GM18861 (cell line): ENCODE data around the gene TP53AIP1.

Experiments
- ATAC-seq: cut with Tn5 transposase; IDR thresholded peaks from one replicate; pipeline ENCODE4 v1.9.1; 2021; ENCODE audit not compliant: unreplicated experiment

The TP53AIP1 gene, protein sequence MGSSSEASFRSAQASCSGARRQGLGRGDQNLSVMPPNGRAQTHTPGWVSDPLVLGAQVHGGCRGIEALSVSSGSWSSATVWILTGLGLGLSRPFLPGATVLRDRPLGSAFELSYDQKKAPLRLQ

DNA sequence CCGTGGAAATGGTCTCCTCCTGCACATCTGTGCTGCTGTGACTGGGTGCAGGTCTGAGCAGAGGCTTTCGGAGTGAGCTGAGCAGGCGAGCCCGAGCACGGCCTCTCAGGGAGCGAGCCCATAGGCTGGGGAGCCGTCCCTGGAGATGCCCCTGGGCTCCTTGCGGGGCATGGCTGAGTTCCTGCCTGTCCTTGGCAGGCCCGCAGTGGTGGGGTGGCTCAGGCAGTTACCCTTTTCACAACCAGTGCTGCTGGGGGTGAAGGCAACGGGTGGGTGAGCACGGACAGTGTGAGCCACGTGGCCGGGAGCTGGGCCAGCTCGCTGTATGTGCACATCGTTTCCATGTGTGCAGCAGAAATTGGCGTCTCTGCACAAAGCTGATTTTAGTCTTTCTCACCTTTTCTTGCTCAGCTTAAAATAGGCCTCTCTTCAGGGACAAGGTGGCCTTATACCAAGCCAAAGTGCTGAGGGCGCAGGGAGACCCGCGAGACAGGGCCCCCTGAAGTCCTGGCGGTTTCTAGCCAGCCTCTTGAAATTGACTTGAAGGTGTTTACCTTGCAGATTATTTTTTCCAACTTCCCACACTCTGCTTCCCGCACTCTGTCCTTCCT, at the start of gene TP53AIP1:
TP53AIP1 (minus strand) TSS at position 55 of the 611 bp plus-strand sequence. CDS start 5,053 bp downstream, outside the sequence.
- ATAC-seq = no peak

DNA sequence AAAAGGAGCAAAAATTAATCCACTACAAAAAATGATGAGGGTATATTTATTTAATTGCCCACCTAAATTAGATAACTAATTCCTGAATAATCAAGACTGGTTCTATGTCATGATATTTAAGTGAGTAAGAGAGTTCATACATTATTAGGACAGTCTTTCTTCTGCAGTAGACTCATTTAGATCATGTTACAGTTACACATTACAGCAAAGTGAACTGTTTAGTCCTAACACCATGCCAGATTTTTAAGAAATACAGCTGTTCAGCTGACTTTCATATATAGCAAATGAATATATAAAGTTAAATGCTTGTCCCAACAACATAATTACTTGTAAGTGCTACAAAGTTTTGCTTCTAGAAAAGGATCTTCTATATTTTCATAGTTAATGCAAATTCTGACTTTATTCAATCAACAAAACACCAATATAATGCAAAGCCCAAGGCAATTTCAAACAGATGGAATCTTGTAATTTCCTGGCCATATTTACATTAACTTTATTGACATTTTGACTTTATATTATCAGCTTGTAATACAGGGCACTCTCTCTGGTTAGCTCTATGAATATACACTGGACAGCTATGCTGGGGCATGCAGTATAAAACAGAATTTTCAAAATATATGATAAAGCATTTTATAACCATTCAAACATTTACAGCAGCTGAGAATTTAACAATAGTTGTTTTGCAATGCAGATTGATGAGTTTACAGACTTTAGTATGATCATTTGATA, 45.7 kb upstream of the TP53AIP1 start:
- ATAC-seq = no peak

DNA sequence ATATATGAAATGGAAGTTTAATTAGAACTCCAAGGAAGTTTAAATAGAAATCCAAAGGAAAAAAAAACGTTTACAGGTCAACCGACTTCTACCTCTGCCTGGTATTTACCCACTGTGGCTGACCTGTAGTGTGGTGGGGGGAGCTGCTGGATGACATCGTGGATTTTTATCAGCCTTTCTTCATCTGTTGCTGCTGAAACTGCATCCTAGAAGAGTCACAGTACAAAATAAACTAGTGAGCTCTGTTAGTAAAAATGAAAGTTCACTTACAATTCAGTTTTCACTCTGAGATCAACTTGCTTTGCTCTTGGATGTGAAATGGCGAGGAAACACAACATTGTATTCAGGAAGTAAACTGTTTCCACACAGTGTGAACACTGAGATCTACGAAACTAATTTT, 43.2 kb upstream of the TP53AIP1 start:
- no peak for ATAC-seq

DNA sequence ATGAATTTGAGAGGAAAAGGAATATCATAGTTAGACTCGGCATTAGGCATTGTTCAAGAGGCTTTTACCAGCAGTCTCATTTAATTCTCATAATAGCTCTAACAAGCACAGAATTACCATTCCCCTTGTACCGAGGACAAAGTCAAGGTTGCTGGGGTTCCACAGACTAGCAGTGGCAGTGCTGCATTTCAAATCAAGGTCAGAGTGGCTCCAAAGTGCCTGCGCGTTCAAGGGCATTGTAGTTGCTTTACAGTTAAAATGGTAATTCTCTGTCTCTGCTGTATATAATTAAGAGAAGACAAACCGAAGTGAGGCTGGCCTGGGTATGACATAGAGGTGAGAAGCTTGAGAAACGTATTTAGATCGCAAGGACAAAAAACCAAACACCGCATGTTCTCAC, 40.4 kb upstream of the TP53AIP1 start:
- no peak for ATAC-seq

DNA sequence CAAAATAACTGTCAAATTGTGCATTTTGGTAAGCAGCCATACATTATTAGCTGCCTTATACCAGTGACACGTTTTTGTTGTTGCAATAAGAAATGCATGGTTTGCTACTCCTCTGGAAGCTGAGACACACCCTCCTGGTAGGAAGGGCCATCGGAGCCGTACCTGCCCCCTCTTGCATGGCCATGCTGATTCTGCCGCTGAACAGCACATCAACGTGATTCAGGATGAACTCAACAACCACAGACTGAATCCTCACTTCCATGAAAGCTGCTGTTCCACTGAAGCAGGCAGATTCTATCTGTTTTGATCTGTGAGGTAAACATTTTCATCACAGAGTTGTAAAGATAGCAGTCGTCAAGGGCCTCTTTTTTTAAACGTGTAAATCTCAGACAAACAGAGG, 38.6 kb upstream of the TP53AIP1 start:
- no peak for ATAC-seq

DNA sequence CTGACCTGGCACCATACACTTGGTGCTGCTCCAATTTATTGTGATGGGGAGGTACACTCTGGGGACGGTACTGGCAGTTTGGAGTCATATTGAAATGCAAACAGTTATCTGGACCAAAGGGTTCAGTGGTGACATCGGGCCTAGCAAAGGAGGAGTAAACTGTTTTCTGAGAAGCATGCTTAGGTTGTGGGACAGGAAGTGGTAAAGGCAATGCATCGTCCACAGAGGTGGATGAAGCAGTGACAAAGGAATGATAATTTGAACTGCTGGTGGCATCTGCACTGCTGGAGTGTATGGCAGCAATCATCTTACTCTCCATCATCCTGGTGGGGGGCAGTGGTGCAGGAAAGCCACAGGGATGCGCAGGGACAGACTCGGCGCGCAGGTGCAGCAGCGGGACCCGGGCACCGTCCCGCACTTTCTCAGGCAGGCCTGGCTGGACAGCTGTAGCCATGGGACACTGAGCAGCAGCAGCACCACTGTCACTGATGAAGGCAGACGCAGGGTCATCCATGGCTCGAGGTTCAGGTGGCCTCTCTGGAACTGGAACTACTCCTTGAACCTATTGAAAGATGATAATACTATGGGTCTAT, 28.0 kb upstream of the TP53AIP1 start:
- ATAC-seq = no peak

DNA sequence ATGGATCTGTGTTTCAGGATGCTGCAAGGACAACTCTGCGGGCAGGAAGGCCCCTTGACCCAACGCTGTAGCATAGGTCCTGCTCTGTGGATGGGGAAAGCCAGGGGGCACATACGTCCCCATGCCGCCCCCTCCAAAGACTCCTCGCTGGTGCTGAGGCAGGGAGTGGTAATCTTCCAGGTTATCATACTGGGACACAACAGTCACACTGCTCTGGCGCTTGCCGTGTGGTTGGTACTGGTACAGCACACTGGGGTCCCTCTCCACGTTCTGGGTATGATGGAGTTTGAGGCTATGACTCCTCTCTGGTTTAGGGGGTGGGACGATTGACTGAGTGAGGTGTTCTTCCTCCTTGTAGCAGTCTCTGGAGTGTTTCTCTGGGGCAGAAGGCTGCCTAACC, 26.2 kb upstream of the TP53AIP1 start:
- ATAC-seq = no peak

DNA sequence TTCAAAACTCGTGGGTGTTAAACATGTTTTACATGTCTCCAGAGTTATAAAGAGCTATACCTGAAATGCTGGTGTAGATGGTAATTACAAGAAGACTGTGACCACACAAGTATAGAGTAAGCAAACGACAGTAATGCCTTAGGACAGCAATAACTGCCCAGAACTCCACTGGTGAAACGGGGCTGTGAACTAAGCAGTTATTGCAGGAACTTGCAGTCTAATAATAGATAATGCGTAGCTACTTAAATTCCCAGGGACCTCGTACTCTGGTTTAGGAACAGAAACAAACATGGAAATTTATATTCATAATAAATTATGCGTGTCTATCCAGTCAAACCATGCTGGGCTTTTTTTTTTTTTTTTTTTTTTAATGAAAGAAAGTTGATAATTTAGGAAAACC, 24.9 kb upstream of the TP53AIP1 start:
- ATAC-seq = no peak

DNA sequence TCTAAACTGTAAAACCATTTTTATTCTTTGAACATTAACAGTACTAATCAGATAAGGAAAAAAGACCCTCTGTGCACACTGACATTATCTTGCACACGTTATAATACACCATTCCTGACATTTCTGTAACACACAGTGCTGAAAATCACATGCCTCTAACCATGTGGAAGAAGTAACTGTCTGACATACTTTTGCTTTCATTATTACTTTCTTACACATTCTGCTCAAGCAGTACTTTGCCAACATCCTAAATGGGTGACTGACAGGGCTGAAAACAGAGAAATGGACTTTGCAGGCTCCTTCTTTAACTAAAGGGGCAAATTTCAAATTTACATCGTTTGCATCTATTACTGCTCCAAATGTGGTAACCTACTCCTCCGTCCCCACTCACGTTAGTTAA, 22.8 kb upstream of the TP53AIP1 start:
- ATAC-seq = peak; percentile 100

DNA sequence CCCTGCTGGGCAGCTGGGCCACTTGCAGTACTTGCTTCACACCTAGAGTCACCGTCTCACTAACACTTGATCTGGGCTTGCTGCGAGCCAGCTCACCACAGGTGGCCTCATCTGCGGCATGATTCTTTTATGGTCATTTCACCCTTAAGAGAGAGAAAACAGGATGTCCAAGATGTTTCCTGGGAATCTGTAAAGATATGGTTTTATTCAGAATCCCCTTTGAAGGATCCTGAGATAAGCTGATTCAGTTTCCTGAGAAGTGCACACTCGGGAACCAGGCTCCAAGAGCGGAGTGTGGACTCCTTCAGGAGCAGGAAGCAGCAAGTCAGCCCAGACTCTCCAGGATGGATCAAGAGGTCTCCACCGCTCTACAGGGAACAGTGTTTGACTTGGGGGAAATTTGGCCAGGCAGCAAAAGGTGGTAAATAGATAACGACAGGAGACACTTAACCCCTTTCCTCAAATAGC, 21.8 kb upstream of the TP53AIP1 start:
- no peak for ATAC-seq

DNA sequence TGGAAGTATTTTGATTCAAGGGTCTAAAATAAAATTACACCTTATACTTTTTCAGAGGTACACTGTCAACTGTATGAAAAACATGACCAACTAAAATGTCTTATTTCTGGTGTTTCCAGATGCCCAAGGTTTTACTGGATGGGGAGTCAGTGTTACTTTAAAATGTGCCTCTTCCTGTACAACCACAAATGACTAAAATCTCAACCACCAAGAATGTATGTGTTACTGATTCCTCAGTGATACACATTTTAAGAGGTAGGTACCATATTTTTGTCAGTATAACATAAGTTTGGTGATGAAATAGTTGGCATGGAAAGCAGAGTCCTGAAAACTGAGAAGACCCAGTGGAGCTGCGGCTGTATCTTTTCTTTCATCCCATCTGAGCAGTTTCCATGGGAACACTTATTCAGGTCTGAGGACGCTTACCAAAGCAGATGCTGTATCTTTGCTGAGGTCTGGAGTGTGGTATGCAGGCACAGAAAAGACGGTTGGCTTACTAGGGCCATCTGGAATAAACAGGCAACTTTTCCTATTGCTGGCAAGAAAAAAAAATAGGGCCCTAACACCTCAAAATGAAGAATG, 21.2 kb upstream of the TP53AIP1 start:
- ATAC-seq = peak; percentile 35

DNA sequence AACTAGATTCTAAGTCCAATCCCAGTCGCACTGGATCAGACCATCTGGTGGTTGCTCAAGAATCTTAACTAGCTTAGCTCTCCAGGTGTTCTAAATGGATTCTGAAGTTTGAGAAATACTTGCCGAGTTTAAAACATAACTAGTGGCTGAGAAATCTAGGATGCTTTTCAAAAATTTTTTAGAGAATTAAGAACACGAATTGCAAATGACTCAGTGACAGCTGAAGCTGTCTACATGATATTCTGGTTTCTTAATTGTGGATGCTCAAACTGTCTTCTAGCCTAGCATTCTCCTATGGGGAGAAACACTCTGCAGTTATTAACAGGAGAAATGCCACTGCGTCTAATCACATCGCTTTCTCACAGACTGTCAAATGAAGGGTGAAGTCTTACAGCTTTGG, 20.2 kb upstream of the TP53AIP1 start:
- no peak for ATAC-seq

DNA sequence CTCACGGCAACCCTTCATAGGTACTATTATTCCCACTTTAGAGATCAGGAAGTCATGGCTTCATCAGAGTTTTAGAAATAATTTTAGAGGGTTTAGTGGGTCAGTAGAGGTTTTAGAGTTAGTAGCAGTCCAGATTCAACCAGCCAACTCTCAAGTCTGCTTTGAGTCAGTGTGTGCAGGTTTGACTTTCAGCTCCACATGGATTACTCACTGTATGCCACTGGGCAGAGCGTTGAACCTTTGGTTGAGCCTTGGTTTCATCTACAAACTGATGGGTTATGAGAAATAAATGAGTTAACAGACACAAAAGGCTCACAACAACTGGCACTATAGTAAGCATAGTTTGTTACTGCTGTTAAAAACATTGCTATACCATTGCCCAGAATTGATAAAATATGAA, 19.0 kb upstream of the TP53AIP1 start:
- ATAC-seq = no peak

DNA sequence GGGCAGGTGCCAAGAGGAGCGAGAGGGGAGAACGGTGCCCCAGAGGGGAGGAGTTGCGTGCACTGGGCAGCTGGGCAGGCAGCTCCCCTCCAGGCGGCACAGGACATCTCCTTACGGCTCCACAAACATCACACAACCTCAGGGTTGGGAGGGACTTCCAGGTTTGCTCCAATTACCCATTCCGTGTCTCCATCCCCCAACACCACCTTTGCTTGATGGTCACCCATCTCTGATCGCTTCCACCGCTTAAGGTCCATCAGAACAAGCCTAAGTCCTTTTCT, 14.5 kb upstream of the TP53AIP1 start:
- no peak for ATAC-seq

DNA sequence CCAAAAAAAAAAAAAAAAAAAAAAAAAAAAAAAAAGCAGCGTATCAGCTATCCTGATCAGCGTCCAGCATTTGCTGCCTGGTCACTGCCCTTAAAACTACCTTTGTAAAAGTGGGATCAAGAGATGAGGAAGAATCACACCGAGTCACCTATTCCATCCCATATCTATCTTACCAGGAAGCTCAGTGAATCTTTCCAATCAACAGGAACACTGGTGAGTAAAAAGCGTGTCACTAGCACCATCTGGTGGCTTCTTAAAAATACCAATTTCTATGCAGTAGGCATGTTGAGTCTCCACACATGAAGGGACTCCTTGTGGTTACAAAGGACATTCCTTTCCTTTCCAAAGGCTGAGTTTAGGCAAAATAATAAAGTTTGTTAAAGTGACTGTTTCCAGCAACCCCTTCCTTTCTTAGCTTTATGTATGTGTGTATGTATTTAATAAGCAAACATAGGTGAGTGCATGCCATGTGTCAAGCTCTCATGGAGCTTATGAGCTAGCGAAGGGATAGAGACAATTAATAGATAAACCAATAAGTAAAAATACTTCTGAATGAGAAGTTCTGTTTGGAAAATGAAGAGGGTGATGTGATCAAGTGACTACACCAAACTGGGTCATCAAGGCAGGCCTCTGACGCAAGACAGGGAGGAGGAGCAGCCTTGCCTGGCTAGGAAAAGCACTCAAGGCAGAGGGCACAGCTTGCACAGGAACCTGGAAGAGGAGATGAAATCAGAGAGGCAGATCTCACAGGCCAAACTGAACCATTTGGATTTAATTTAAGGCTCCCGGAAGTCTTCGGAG, 13.9 kb upstream of the TP53AIP1 start:
- peak; percentile 62 for ATAC-seq

DNA sequence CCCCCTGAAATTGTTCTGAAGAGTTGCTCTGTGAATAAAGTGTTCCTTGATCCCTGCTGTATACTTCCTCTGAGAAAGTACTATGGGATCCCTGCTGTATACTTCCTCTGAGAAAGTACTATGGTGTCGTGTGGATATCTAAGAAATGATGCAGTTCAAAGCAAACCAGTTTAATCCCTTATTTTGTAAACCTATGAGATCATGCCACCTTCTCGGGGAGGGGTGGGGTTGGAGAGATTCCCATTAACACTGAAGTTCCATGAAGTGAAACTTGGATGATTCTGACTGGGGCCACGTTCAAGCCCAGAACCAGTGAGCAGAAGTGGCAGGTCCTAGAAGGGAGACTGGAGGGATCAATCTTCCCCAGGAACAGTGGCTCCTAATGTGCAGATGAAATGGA, 13.0 kb upstream of the TP53AIP1 start:
- no peak for ATAC-seq

DNA sequence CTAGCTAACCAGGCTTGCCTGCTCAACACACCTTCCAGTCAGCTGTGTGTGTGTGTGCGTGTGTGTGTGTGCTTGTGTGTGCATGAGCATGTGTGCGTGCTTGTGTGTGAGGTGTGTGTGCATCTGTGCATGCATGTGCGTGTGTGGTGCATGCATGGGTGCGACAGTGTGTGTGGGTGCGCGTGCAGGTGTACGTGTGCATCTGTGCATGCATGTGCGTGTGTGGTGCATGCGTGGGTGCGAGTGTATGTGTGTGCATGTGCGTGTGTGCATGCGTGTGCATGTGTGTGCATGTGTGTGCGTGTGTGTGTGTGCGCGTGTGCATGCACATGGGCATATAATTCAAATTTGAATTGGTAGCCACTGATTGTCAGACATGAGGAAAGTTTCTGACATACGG, 10.5 kb upstream of the TP53AIP1 start:
- no peak for ATAC-seq

DNA sequence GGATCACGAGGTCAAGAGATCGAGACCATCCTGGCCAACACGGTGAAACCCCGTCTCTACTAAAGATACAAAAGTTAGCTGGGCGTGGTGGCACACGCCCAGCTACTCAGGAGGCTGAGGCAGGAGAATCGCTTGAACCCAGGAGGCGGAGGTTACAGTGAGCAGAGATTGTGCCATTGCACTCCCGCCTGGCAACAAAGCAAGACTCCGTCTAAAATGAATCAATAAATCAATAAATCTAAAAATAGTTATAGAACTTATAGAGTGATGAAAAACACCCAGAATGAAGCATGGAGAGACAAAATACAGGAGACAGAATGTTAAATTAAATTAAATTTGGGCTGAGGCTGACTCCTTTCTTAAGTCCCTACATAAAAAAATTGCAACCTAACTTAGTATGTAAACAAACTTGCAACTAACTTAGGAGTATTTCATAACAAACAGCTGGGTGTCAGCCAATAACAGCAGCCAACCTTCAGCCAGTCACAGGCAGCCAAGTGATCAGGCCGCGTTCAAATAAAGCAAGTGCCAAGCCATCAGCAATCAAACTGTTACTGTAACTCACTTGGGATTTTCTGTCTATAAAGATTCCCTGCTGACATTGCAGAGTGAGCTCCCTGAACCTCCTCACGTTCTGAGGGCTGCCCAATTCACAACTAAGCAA, 7.3 kb upstream of the TP53AIP1 start:
- no peak for ATAC-seq

DNA sequence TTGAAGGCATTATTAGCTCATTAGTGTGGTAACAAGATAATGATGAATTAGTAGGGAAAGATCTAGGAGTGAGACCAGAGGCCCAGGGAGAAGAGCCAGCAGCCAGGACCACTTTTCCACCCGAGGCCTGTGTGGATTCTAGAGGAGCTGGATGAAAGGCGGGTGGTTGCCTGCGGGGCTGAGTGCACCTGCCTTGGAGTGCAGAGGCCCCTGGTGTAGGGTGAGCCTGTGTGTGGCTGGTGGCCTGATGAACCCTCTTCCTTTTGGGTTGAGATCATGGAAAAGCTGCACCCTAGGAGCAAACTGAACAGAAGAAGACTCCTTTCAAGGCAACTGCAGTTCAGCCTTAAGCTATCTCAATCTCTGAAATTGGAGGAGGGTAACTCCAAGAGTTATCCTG, 5.9 kb upstream of the TP53AIP1 start:
- ATAC-seq = no peak

DNA sequence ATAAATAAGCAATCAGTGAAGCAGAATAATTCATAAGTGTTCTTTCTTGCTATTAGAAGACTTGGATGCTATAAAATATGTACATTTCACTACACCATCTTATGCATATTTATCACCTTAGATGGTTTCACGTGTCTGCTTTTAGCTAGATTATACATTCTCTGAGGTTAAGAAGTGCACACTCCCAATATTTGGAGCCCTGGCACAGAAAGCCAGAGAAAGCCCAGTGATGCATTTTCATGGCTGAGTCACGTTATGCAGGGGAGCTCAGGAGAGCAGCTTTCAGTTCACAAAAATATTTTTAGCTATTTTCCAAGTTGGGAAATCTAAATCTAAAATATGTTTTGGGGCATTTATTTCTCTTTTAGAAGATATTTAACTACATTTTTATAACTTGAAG, 5.1 kb upstream of the TP53AIP1 start:
- ATAC-seq = no peak

DNA sequence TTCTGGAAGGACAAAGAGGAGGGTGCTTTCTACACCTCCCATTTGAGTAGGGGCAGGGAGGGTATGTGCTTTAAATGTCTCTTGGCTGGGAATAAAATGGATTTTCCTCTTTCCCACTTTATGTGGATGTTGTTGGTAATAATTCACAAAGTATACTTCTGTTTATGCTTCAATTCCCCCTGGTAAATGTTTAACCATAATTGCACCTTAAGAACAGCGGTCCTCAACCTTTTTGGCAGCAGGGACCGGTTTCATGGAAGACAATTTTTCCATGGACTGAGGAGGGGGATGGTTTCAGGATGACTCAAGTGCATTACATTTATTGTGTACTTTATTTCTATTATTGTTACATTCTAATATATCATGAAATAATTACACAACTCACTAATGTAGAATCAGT, 4.0 kb upstream of the TP53AIP1 start:
- no peak for ATAC-seq
